HEK293 (cell line): ENCODE results near the gene GPER1.

ENCODE experiments used
- CTCF ChIP-seq: fragments of 450-650 bp; formaldehyde crosslinking; IDR thresholded peaks from 2 replicates; pipeline ENCODE4 v1.5.1; 2016; ENCODE audit warnings: missing biosample characterization, missing genetic modification characterization
- KLF10 ChIP-seq: fragments of 450-650 bp; IDR thresholded peaks from 2 replicates; pipeline ENCODE4 v1.5.1; 2018; ENCODE audit warnings: missing biosample characterization, mild to moderate bottlenecking, missing genetic modification characterization
- KLF7 ChIP-seq: fragments of 450-650 bp; formaldehyde crosslinking; IDR thresholded peaks from 2 replicates; pipeline ENCODE4 v1.5.1; 2016; ENCODE audit warnings: missing biosample characterization, missing genetic modification characterization, borderline replicate concordance
- MYNN ChIP-seq: fragments of 450-650 bp; formaldehyde crosslinking; IDR thresholded peaks from 2 replicates; pipeline ENCODE4 v1.5.1; 2016; ENCODE audit warnings: missing biosample characterization, missing genetic modification characterization, borderline replicate concordance
- ZIC2 ChIP-seq: fragments of 450-650 bp; formaldehyde crosslinking; IDR thresholded peaks from 2 replicates; pipeline ENCODE4 v1.5.1; 2016; ENCODE audit warnings: missing biosample characterization, missing genetic modification characterization
- ZNF10 ChIP-seq: fragments of 450-650 bp; formaldehyde crosslinking; IDR thresholded peaks from 2 replicates; pipeline ENCODE4 v1.5.1; 2017; ENCODE audit warnings: missing biosample characterization, missing genetic modification characterization
- ZNF133 ChIP-seq: fragments of 450-650 bp; formaldehyde crosslinking; IDR thresholded peaks from 2 replicates; pipeline ENCODE4 v1.5.1; 2016; ENCODE audit warnings: missing biosample characterization, missing genetic modification characterization

DNA sequence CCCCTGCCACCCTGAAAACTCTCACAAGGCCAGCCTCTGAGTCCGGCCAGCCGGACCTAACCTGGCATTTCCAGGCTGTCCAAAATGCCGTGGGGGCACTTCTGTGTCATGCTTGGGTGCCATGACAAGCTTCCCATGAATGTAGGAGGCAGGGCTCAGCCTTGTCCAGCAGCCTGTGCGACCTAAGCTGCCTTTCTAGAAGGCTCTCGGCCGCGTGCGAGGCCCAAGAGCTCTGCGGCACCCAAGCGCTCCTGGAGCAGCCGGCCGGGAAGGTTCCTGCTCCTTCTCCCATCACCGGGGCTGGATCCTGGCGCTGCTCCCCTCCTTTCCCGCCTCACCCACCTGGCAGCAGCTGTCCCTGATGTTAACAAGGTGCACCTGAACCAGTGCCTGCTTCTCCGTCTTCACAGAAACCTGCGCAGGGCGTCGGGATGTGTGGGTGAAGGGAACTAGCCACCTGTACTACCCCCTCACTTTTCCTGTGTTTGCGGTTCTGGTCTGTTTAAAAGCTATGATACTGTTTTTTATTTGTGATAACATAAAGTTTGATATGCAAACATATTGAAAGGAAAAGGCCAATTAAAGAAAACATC is 6.1 kb downstream of the GPER1 start:
- TF ChIP-seq ZNF10 (tag by site-specific recombination), result no peak
- TF ChIP-seq MYNN (tag by site-specific recombination), result no peak
- no peak for TF ChIP-seq KLF7 (tag by site-specific recombination)
- no peak for TF ChIP-seq CTCF
- TF ChIP-seq ZNF133 (tag by site-specific recombination), result no peak
- TF ChIP-seq ZIC2, result no peak
- no peak for TF ChIP-seq KLF10 (tag by site-specific recombination)
